Measurements from ENCODE around the gene UTP14C.

The UTP14C gene

DNA sequence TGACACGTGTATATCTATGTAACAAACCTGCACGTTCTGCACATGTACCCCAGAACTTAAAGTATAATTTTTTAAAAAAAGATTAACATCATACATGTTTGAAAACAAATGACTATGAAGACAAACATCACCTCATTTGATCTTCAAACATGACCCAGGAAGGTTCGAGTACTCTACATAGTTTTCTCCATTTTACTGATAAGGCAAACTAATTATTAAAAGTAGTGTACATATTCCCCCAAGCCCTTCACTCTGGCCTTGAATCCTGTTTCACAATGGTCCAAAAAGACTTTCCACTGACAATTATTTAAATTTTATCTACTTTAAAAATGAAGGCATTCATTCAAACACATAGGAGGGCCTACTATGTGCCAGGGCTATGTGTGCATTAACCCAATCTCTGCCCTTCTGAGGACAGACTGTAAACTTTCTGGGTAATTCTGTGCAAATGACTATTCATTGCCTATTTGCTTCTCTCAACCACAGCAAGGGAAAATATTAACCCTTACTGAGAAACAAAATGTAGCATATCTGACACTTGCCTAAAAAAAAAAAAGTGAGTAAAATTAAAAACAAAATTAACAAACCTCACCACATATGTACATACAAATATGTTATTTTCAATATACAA, 35.4 kb upstream of the UTP14C start:
- TF ChIP-seq, protein P1, sequence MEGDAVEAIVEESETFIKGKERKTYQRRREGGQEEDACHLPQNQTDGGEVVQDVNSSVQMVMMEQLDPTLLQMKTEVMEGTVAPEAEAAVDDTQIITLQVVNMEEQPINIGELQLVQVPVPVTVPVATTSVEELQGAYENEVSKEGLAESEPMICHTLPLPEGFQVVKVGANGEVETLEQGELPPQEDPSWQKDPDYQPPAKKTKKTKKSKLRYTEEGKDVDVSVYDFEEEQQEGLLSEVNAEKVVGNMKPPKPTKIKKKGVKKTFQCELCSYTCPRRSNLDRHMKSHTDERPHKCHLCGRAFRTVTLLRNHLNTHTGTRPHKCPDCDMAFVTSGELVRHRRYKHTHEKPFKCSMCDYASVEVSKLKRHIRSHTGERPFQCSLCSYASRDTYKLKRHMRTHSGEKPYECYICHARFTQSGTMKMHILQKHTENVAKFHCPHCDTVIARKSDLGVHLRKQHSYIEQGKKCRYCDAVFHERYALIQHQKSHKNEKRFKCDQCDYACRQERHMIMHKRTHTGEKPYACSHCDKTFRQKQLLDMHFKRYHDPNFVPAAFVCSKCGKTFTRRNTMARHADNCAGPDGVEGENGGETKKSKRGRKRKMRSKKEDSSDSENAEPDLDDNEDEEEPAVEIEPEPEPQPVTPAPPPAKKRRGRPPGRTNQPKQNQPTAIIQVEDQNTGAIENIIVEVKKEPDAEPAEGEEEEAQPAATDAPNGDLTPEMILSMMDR (IDR thresholded peaks at IDR 0.05), result no peak

DNA sequence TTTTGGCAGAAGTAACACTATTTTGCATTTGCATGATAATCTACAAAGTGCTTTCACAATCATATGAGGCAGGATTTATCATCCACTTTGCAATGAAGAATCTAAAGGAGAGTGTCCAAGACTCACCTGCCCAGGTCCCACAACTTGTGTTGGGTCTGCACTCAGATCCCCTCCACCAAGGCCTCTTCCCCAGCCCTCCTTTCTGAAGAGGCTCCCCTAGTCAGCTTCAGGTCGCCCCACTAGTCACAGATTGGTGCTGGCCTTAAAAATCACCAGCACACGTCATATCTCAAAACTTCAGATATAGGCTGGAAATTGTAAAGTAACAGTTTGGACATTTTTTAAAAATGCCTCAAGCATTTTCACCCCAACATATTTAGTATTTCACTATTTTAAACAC, 30.8 kb upstream of the UTP14C start:
- TF ChIP-seq, protein P1 (IDR thresholded peaks at IDR 0.05), result no peak

DNA sequence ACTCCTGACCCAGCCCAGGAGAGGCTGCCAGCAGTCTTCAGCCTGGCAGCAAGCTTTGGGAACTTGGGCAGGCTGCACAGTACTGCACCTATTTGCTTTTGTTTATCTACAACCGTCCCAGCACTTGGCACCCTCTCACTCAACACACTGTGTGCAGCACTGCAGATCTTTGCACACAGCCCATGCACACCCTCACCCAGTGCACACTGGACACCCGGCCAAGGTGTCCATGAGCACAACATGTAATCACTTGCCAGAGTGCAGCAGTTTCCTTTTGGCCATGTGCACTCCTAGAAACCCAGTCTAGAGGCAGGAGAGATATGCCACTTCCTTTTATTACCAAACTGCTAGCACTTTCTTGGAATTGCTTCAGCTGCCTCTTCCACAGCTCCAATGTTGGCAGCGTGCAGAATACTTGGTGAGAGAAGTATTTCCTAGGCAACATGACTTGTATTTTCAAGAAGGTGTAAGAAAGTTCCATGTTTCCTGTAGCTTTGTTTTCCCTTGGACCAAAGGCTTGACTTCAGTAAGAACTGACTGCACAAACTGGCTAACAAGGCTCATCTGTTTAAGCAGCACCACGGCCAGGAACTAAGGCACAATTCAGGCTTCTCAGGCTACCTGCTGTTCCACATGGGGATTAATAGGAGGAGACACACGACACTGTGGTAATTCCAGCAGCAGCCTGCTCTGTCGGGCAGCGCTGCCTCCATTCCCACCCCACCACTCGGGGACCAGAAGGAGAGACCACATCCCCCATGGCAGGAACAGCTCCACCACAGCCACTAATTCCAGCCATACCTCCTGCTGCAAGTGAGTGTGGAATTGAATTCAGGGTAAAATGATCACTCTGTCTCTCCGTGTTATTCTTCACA, 28.6 kb upstream of the UTP14C start:
- TF ChIP-seq, protein P1 (IDR thresholded peaks at IDR 0.05), result no peak

DNA sequence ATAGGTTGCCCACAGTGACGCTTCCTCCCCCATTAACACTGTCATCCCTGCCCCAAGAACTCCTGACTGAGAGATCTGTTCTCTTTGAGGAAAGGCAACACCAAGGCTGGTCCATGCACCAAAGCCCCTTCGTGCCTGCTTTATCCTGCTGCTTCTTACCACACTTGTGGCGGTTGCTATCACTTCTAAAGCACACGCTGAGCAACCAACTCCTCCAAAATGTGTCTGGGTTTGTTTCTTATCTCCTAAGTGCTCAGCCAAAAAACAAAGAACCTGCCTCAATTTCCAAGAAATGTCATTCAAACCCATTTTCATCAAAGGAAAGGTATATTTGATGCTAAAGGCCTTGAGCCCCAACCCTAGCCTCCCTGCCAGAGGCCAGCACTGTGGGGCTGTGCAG, 27.9 kb upstream of the UTP14C start:
- TF ChIP-seq, protein P1 (IDR thresholded peaks at IDR 0.05), result no peak

DNA sequence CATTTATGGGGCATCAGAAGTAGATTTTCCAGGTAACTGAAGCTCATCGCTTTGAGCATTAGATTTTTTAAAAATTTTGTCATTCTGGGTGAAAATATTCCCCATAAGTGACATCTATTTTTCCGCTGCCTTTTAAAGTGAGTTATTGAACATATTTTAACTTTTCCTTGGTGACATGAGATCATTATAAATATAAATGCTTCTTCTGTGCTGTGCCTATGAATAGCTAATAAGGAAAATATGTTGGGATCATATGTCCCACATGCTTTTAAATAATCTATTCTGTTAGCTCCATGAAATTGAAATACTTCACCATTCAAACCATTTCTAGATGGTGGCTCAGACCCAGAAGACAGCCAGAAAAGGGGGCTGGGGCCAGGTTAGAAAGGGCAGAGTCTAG, 27.3 kb upstream of the UTP14C start:
- TF ChIP-seq, protein P1 (IDR thresholded peaks at IDR 0.05), result no peak

DNA sequence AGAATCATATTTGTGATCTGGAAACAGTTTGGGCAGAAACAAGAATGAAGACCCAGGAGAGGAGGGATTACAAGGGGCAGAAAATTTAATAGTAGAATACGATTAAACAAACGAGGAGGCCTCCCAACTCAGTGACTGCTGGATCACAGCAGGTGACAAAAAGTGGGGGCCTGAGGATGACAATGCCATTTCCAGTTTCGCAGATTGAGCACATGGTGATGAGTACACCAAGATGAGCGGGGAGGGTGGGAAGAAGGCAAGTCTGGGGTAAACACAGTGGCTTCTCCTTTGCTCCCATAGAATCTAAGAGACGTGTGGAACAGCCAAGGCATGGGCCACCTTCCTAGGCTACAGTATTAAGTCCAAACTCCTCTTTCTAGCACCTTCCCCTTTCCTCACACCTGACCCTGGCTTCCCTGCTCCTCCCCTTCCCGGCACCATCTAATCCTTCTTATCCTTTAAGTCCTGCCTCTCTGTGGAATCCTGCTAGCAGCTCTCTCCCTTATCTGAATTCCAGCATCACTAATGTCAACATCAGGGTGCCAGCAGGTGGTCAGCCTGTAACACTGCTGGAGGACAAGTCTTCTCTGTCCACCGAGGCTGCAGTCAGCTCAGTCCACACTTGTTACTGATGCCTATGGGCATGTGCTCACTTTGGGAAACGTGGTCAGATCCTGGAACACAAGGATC, 26.7 kb upstream of the UTP14C start:
- TF ChIP-seq, protein P1 (IDR thresholded peaks at IDR 0.05), result no peak

DNA sequence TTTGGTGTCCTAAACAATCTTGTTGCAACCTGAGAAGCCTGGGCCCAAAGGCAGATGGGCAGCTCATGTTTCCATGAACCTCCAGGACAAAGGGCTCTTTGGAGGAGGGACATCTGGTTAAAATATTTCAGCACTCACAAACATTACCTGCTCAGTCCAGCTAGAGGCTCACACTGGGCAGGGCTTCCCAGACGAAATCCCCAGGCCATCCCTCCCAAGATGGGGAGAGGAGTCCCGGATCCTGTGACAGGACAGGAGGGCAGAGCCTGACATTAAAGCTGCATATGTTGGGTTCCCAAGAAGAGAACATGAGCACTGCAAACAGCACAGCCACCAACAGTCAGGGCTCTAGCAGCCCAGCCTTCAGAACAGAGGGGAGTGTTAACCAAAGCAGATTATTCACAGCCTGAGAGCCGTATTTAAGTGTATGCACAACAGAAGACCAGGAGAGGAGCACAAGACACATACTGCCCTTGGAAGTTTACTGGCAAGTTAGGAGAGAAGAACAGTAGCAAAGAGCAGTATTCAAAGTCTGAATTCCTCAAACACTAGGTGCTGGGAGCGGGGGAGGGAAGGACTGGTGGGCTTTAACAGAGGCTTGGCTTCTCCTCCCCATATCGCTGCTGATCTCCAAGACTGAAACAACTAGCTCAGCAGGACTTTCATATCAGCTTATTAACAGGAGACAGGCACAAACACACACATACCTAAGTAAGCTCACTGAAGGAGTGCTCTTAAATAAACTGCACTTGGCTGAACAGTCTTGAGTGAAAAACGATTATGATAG, 25.6 kb upstream of the UTP14C start:
- TF ChIP-seq, protein P1 (IDR thresholded peaks at IDR 0.05), result no peak

Measured in LNCAP (cell line).